ENCODE results near the gene C6orf89.

The C6orf89 gene

DNA sequence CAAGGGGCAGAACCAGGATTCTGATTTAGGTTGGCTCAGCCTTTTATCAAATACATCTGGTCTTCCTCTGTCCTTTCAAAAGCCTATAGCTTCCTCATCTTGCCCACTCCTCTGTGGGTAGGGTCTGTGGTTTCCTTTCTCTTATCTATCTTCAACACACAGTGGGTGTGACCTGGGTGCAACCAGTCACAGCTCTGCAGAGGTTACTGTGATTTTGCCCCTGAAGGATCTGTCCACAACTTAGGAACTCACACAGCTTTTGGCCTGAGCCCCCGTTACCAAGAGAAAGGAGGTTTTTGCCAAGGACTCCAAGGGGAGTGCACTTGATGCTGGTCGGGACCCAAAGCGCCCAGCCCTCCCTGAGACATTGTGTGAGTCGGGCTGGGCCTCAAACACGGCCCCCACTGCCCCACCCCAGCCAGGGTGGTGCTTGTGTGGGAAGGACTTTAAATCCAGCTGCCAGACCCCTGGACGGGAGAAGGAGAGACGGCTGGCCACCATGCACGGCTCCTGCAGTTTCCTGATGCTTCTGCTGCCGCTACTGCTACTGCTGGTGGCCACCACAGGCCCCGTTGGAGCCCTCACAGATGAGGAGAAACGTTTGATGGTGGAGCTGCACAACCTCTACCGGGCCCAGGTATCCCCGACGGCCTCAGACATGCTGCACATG is 68.6 kb downstream of the C6orf89 start, which contains the start of gene PI16:
PI16 (plus strand) TSS at position 477 of the 670 bp plus-strand sequence; CDS start at position 500, 23 bp downstream.
- no peak for DNase-seq

DNA sequence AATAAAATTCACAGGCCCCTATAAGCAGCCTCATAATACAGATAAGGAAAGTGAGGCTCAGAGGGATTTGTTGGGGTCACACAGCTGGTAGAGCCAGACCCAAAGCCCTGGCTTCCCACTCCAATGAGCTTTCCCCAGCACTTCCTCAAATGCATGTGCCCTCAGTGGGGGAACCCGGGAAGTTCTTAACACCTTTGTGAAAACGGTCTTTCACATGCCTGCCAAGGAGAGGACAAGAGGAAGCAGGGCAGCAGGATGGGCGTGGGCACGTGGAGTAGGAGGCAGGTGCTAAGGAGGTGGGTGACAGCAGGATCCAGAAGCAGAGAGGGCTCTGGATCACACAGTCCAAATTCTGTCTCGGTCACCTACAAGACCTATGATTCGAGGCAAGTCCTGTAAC is 69.4 kb downstream of the C6orf89 start:
- DNase-seq, result no peak

DNA sequence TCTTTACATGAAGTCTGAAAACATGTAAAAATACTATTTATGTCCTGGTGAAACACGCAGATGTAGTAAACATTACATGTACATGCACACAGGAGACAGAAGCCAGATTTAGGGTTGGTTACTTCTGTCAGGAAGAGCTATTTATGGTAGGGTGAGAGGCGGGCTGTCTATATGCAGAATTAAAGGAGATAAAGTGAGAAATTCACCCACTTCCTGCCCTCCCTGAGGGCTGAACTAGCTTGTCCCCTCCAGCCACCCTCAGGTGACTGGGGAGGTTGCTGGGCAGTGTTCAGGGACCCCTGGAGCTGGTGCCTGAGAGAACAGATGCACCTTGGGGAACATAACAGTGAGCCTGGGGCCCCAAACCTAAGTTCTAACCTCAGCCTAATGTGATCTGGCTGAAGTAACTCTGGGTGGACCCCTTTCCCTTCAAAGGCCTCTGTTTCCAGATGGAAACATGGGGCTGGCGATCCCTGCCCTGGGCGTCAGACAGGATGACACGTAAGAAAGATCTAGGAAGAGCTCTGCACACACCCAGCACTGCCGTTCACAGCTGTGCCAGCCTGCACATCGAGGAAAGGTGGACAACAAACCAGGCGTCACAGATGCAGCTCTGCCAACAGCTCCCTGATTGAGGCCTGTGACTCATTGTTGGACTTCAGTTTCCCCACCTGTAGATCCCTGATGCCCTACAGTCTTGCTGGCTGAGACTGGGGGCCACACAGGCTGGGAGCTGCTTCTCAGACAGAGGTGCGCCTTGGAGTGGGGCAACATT is 70.1 kb downstream of the C6orf89 start:
- DNase-seq, result no peak

DNA sequence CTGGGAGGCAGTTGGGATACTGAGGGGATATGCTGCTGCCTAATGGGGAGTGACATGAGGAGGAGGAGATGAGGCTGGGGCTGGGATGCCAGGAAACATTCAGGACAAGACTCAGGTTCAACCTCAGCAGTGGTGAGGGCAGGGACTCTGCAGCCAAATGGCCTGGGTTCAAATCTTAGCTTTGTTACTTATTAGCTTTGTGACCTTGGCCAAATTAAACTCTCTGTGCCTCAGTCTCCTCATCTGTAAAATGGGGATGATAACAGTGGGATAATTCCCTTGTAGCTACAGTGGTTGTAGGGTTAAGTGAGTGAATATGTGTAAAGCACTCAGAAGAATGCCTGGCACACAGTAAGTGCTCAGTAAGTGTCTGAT is 70.7 kb downstream of the C6orf89 start:
- no peak for DNase-seq

DNA sequence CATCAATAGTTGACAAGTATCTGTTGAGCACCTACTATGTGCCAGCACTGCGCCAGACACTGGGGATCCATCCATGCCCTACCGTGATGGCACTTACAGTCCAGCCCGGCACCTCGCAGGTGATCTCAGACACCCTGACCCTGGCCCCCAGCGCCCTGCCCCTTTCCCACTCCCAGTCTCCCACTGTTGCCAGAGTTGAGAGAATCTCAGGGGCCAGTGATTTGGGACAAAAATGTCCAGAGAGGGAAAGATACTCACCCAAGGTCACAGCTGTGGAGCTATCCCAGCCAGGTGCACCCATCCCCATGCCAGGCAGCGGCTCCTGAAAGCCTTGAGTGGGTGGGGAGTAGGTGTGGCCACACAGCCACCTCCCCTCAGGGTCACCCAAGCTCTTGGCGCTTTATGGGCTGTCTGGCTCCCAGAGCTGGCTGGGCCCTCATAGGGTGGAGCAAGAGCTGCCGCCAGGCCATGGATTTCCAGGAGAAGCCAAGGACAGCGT is 72.1 kb downstream of the C6orf89 start:
- no peak for DNase-seq

DNA sequence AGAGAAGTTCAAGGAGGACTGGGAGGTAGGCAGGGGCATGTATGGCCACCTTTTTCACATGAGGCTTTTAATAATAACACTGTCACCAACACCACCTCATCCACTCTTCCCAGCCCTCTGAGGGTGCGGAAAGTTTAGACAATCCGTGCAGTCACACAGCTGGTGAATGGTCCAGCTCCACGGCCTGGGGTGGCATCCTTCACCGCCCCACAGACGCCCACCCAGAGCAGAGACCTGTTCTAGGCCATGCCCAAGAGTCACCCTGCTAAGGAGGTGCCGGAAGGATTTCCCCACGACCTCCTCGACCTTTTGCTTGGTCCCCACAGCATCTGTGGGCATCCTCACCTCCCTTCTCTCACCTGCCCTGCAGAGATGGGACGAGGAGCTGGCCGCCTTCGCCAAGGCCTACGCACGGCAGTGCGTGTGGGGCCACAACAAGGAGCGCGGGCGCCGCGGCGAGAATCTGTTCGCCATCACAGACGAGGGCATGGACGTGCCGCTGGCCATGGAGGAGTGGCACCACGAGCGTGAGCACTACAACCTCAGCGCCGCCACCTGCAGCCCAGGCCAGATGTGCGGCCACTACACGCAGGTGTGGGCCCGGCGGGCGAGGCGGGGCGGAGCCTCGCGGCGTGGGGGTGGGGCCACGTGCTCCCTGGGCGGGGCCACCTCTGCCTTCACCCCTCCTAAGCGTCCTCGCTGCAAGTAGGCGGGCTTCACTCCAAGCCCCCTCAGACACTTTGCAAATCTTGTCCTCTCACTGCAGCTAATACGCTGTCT is 73.2 kb downstream of the C6orf89 start:
- no peak for DNase-seq

DNA sequence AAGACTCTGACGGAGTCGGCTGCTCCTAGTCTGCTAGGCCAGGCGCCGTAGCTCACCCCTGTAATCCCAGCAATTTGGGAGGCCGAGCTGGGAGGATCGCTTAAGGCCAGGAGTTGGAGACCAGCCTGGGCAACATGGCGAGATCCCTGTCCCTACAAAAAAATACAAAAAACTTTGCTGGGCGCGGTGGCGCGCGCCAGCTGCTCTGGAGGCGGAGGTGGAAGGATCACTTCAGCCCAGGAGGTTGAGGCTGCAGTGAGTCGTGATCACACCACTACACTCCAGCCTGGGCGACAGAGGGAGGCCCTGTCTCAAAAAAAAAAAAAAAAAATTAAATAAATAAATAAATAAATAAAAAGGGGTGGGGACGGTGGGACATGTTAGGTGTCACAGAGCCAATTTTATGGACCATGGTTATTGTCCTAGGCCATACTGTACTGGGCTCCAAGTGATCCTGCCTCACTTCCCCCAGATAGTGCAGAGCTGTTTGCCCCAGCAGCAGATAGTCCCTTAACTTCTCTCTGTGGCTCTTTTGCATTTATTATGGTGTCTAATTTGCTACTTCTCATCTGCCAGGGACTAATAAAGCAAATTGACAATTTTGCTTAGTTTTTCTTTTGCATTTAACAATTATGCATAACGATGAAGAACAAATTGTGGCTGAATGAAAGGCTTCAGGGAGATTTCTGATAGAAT is 74.0 kb downstream of the C6orf89 start:
- DNase-seq, result no peak

DNA sequence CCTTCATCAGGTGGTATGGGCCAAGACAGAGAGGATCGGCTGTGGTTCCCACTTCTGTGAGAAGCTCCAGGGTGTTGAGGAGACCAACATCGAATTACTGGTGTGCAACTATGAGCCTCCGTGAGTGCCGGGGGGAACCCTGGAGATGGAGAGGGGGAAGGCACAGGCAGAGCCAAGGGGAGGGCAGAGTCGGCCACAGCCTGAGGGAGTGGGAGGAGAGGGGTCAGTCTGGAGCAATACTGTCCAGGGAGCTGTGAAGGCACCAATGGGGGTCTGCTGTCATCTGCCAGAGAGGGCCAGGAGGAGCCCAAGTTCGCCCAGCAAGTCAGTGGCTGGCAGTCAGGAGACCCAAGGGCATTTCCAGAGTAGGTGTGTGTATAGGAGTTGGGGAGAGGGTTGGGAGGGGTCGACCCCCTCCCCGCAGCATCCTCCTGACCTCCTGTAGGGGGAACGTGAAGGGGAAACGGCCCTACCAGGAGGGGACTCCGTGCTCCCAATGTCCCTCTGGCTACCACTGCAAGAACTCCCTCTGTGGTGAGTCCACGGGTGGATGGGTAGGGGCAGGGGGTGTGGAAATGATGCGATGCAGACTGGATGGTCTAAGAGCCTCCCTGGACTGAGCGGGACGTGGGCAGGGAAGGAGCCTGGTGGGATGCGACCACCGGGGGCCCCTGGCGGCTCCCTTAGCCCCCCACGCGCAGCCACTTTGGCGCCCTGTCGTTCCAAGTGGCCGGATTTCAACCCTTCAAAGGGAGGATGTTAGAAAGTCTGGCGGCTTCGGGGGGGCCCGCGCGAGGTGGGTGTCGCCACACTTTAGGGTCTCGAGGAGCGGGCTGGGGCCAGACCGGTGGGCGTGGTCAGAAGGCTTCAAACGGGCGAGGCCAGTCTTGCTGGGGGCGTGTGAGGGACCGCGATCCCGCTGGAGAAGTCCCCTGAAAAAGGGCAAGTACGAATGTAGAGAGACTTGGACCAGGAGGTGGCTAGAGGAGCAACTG is 76.0 kb downstream of the C6orf89 start:
- no peak for DNase-seq

DNA sequence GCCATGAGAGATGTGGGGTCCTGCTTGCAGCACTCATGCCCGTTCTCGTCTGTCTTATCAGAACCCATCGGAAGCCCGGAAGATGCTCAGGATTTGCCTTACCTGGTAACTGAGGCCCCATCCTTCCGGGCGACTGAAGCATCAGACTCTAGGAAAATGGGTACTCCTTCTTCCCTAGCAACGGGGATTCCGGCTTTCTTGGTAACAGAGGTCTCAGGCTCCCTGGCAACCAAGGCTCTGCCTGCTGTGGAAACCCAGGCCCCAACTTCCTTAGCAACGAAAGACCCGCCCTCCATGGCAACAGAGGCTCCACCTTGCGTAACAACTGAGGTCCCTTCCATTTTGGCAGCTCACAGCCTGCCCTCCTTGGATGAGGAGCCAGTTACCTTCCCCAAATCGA is 77.1 kb downstream of the C6orf89 start:
- DNase-seq, result no peak

DNA sequence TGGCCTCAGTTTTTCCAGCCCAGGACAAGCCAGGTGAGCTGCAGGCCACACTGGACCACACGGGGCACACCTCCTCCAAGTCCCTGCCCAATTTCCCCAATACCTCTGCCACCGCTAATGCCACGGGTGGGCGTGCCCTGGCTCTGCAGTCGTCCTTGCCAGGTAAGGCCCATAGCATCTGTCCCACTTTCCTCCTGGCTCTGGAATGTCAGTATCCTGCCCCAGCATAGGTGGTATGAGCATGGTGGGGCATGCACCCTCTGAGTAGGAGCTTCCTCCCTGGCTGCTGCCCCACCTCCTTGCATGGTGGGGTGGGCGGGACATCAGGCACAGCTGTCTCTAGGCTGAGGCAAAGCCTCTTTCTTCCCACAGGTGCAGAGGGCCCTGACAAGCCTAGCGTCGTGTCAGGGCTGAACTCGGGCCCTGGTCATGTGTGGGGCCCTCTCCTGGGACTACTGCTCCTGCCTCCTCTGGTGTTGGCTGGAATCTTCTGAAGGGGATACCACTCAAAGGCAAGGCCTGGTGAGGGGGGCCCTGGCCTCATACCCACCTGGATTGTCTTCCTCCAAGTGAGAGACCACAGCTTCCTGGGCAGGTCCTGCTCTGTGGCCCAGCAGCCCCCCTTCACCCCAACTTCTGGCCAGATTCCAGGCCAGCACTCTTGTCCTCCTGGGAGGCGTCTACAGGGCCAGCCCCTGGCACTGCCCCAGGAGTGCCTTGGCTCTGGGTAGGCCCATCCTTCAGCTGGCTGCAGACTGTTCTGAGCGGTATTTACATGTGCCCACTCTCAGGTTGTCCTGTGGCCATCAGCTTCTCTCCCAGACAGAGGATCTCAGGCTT is 77.9 kb downstream of the C6orf89 start:
- peak in 1 of 2 experiments; percentile 27 for DNase-seq

DNA sequence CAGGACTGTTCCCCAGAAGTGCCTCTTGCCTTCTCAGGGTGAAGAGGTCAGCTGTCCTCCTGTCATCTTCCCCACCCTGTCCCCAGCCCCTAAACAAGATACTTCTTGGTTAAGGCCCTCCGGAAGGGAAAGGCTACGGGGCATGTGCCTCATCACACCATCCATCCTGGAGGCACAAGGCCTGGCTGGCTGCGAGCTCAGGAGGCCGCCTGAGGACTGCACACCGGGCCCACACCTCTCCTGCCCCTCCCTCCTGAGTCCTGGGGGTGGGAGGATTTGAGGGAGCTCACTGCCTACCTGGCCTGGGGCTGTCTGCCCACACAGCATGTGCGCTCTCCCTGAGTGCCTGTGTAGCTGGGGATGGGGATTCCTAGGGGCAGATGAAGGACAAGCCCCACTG is 78.6 kb downstream of the C6orf89 start:
- DNase-seq, result no peak

DNA sequence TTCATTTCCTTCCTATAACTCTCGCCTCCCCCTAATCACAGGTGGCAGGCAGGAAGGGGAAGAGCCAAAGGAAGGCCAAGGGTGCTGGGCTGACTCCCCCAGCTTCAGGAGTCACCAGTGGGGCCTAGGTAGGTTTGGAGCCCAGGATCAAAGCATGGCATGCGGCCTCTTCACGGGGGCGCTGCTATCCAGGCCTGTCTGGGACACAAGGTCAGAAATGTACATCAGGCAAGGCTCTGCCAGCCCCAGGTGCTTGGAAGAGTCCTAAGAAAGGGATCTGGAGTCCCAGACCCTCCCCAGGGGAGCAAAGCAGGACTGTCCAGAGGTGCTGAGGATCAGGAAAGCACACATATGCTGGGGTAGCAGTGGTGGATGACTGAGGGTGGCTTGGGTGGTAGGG is 79.2 kb downstream of the C6orf89 start:
- DNase-seq, result no peak

DNA sequence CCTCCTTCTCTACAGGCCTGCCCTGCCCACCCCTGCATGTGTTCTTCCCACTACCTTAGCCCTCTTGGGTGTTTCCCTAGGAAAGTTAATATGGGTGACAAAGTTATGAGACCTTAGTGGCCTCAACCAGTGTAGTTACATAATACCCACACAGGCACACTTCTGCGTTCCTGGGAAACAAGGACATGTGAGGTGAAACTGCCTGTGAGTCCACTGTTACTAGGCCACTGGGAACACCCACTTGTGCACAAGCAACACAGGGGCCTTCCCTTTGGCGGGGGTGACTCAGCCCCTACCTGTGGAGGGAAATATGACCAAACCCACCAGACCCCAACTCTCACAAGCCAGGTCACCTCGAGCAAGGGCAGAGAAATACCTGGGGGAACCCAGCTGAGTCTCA is 81.5 kb downstream of the C6orf89 start:
- no peak for DNase-seq

DNA sequence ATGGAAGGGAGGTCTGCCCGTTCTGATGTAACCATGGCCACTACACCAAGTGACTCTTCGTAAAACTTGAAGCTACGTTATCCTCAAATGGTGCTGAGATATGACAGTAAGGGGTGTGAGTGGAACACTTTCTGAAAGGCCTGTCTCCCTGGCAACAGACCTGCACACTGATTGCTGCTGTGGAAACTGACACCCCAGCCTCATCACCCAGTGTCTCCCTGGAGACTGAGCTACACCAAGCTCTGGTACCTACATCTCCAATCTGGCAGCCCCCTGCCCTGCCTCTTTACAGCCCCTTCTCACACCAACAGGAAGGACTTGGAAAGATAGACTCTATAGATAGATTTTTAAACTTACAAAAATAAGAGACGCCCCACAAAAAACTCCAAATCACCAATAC is 82.0 kb downstream of the C6orf89 start:
- DNase-seq, result no peak

DNA sequence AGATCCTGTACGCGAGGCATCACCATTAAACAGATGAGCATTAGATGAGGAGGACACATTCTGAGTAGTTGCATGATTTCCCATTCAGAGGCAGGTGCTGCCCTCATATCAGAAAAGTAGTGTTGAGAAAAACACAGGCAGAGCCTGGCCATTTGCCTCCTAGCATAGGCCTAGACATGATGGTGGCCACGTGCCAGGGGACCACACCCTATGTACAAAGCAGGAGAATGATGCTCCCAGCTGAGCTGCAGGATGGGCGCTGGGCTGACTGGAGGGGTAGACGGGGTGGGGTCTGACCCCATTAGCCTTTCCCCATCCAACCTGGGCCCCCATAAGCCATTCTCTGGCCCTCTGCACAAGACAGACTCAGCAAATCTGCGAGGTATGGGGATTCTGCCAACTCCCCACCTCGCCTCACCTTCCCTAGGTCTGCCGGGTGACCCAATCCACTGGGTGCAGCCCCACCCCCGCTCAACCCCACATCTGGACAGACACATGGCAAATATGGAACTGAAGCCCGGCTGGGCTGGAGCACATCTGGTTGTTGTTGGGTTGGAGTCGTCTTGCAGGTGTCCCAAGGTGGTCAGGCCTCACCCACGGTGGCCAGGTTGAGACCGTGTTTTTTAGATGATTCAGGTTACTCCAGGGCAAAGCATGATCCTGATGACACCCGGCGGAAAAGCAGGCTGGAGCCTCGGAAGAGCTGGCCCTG is 82.7 kb downstream of the C6orf89 start:
- DNase-seq, result no peak

DNA sequence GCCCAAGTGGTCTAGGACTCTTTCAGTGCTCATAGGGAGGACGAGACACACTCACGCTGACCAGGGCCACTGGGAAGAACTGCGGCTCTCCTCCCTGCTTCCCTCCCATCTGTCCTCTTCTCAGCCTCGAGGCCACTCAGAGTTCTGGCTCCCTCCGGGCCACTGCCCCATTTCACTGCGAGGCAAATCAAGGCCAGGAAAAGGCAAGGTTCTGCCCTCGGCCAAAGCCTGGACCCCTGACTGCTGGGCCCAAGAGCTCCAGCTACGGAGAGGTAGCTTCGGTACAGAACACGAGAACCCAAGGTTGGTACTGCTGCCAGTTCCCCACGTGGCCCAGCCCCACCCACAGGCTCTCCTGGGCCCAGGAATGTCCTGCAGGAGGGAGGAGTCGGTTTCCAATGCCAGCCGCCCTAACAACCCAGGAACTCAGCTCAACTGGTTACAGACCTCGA is 83.5 kb downstream of the C6orf89 start:
- no peak for DNase-seq

DNA sequence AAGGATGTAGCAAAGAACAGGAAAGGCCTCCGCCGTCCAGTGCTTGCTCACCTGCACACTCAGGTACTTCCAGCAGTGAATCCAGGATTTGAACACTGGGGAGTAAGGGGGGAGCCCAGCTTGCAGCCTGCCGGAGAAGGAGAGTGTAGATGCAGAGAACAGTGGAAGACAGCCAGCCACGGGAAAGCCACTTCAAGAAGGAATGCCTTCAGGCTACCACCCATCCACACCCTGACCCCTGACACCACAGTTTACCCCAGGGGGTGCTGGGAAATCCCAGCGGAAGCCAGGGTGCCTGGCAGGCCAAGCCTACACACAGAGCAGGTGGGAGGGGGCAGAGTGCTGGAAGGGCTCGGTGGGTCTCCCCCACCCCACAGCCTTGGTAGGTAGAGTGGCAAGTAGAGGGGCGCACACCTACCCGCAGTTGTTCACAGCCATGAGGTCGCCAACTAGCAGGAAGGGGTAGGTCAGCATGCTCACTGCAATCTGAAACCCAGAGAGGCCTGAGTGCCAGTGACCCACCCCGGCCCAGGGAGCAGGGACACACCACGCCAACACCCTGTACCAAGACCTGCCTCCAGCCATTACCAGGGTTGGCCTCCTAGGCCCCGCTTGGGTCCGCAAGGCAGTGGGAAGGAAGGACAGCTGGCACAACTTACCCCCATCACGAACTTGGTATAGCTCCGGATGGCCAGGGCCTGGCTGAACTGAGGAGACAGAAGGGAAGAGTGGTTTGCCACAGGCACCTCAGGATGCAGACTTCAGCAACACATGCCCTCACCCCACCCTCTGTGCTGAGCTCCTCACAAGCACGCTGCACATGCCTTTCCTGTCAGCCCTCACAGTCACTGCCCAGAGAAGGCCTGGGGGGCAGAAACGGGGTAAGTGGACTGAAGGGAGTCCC is 84.5 kb downstream of the C6orf89 start:
- DNase-seq, result no peak

DNA sequence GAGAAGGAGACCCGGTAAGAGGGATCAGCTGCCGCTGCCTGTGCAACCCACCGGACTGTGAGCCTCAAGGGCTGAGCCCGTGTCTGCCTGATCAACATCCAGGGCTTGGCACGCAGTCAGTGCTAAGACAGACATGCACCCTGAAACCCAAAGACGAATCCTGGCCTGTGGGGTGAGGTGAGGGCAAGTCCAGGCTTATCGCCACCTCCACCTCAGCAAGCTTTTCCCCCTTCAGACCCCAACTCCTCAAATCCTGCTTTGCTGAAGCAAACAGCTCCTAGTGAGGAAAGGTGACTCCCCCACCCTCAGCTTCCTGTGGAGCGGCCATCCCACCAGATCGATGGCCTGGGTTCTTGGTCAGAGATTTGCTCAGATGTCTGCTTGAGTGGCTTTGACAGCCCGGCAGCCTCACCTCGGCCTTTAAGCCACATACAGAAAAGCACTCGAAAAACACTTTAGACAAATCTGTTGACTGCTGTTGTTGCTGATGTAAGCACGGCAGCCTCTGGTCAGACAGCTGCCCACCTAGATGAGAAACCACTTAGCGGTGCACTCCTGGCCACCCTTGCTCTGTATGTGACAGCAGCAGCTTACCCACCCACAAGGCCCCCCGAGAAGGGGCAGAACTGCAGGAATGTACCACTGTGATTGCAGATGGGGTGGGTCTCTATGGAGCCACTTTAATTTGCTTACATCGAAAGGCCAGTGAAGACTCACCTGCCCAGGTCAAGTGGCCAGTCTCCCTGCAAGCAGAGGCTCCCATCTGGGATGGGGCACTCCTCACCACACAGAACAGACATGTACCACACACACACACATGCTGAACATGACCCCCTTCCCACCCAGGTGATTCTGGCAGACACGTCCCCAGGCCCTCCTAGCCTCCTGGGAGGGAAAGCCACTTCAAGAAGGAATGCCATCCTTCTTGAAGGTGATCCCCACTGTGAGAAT is 85.4 kb downstream of the C6orf89 start:
- no peak for DNase-seq
